T-cell (primary cell): ENCODE measurements around the gene GOLGA1. TPM values are rescaled to one million over a fixed set of nuclear protein-coding genes. Genes with fewer than 3 reads are reported as not detected.

Source experiments
- ATAC-seq, 4 experiments: fragments of 200-7000 bp in 3 of 4; fragments of 150-1000 bp in 1 of 4; cut with Tn5 transposase; replicated peaks in 1 of 4; 1 replicate in 3 of 4; 2 replicates in 1 of 4; pipeline ENCODE4 v1.10.0; 2021; ENCODE audit warnings: moderate library complexity in 3 of 4, mild to moderate bottlenecking in 2 of 4, moderate number of reproducible peaks in 1 of 4
- CTCF ChIA-PET, 2 donors: fragments of 300-600 bp; sonication (Branson Sonifier 250); formaldehyde crosslinking; loops; one replicate each; lab custom pipeline; 2022; ENCODE audit warnings: antibody characterized with exemption in 2 of 2; lab: Charles Lee
- POLR2A ChIA-PET, 2 donors: fragments of 300-600 bp; sonication (Branson Sonifier 250); formaldehyde crosslinking; loops; one replicate each; lab custom pipeline; 2022; ENCODE audit warnings: antibody characterized with exemption in 2 of 2; lab: Charles Lee
- DNase-seq, 35 experiments: peaks; one replicate each; pipeline versions ENCODE4 v3.0.0 to v3.0.0-alpha.2; 2013 to 2023
- H3K27ac ChIP-seq: one replicate; pipeline ENCODE4 v1.5.1; 2013; ENCODE audit warnings: low read length
- H3K27me3 ChIP-seq, 2 experiments: replicated peaks in 1 of 2; 1 replicate in 1 of 2; 2 replicates in 1 of 2; pipeline versions ENCODE4 v1.6.1 to v1.7.0; 2013; ENCODE audit warnings: low read length in 1 of 2, mixed read lengths in 1 of 2; ENCODE audit not compliant: control insufficient read depth in 2 of 2, insufficient read depth in 2 of 2; ENCODE audit errors: extremely low read depth in 1 of 2
- H3K36me3 ChIP-seq, 2 donors: 1 replicate in 1 of 2; 2 replicates in 1 of 2; pipeline versions ENCODE4 v1.6.1 to v1.7.0; 2013; ENCODE audit warnings: low read length in 1 of 2; ENCODE audit not compliant: control insufficient read depth in 2 of 2, insufficient read depth in 1 of 2; ENCODE audit errors: extremely low read depth in 1 of 2
- H3K4me1 ChIP-seq, 2 experiments: 1 replicate in 1 of 2; 2 replicates in 1 of 2; pipeline versions ENCODE4 v1.6.1 to v1.7.0; 2013; ENCODE audit warnings: low read length in 2 of 2, mixed read lengths in 1 of 2; ENCODE audit not compliant: insufficient read depth in 2 of 2, control insufficient read depth in 1 of 2; ENCODE audit errors: extremely low read depth in 1 of 2
- H3K4me3 ChIP-seq, 2 donors: 1 replicate in 1 of 2; 2 replicates in 1 of 2; pipeline versions ENCODE4 v1.5.1 to v1.7.0; 2013; ENCODE audit warnings: mild to moderate bottlenecking in 2 of 2, low read length in 1 of 2, moderate library complexity in 1 of 2; ENCODE audit not compliant: control insufficient read depth in 1 of 2; ENCODE audit errors: extremely low read depth in 1 of 2
- H3K9me3 ChIP-seq: 2 replicates; pipeline ENCODE4 v1.7.0; 2013
- H3K27ac Mint-ChIP-seq, 2 donors: one replicate each; pipeline ENCODE4 v1.8.0; 2020 to 2021; ENCODE audit warnings: mild to moderate bottlenecking in 2 of 2, mixed read lengths in 2 of 2
- H3K27me3 Mint-ChIP-seq, 2 donors: one replicate each; pipeline ENCODE4 v1.8.0; 2021 to 2022; ENCODE audit warnings: mixed read lengths in 2 of 2
- H3K36me3 Mint-ChIP-seq: one replicate; pipeline ENCODE4 v1.8.0; 2021; ENCODE audit warnings: mixed read lengths
- H3K4me1 Mint-ChIP-seq, 3 donors: one replicate each; pipeline ENCODE4 v1.8.0; 2020 to 2022; ENCODE audit warnings: mixed read lengths in 3 of 3, mild to moderate bottlenecking in 1 of 3
- H3K4me3 Mint-ChIP-seq, 3 donors: one replicate each; pipeline ENCODE4 v1.8.0; 2020 to 2022; ENCODE audit warnings: mild to moderate bottlenecking in 3 of 3, mixed read lengths in 3 of 3, moderate library complexity in 3 of 3
- H3K9me3 Mint-ChIP-seq, 3 donors: one replicate each; pipeline ENCODE4 v1.8.0; 2020 to 2022; ENCODE audit warnings: mixed read lengths in 3 of 3
- WGBS: methylation state at CpG from one replicate; pipeline ENCODE4 v1.1.5; 2013; ENCODE audit warnings: missing lambda C conversion rate; ENCODE audit not compliant: insufficient coverage; 5-methylcytosine and 5-hydroxymethylcytosine counted together
- total RNA-seq, 35 experiments: library from RNA in 6 of 35; stranded (reverse) in 6 of 35; fragments of 120-200 nt in 1 of 35; gene quantifications; one replicate each; pipeline versions ENCODE4 v1.2.1 to v1.2.4 and lab custom pipeline; 2013 to 2026

The GOLGA1 gene
- total RNA-seq, 5 donors from 2014 or later (not counting 1 experiment from before 2014, with no cell fraction given): 23.4 to 28.9 (median 27.1) TPM

DNA sequence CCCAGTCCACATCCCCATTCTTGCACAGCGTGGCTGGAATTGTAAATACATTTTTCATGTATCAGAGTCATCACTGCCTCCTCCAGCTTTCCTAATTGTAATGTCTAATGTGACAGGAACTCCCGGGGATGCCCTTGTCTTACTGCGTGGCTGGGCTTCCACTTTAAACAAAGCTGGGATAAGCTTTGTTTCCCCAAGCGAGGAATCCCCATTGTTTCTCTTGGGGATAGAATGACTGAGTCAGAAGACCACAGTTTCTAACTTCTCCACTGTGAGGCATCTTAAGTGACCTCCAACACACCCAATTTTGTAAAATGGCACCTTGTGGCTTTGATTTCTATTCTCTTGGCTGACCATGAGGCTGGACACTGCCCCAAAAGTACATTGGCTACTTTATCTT lies 56.5 kb downstream of the GOLGA1 start:
- no CpG with 5 or more reads among the region's 4 CpGs for WGBS
- no peaks in the 10 kb centered on the region for H3K9me3 ChIP-seq
- ATAC-seq (no peak), DNase-seq (no peak)
- H3K4me1 ChIP-seq: peaks cover 0 to 12% of the 10 kb centered on the region in 2 experiments
- Mint-ChIP-seq H3K27ac (no peak overlapping the region), H3K27me3 (no peaks in the 10 kb centered on the region), H3K36me3 (peaks cover 47% of the 10 kb centered on the region), H3K9me3 (no peaks in the 10 kb centered on the region), H3K4me1 (no peaks in the 10 kb centered on the region), H3K4me3 (no peak overlapping the region)
- H3K27ac ChIP-seq: no peak overlapping the region
- no peak overlapping the region for H3K4me3 ChIP-seq
- ChIA-PET POLR2A (no interaction called here), CTCF (no interaction called here)
- peaks cover 0 to 9% of the 10 kb centered on the region in 2 experiments for H3K27me3 ChIP-seq
- H3K36me3 ChIP-seq: peaks cover 17 to 78% of the 10 kb centered on the region in 2 donors

DNA sequence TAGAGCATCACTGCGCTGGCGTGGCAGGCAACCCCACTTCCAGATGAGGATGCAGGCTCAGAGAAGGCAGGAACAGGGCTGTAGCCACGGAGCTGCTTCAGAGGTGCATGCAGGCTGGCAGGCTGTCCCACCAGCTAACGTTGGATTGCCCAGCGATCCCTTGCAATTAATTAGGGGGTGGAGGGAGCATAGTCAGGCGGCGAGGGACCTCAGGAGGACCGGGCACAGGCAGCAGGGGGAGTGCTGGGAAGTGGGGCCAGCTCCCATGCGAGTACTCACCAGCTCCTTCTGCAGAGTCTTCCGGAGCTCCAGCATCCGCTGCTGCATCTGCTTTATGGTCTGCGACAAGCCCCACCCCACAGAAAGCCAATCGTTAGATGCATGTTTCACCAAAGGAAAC lies 58.7 kb downstream of the GOLGA1 start:
- no peak overlapping the region for H3K4me3 ChIP-seq
- no peak for ATAC-seq
- H3K27ac ChIP-seq: no peak overlapping the region
- H3K4me1 Mint-ChIP-seq: peaks cover under 1 to 2% (median 1%) of the 10 kb centered on the region in 3 donors
- no peak for DNase-seq
- ChIA-PET POLR2A (no interaction called here), CTCF (interaction anchor here in 1 of 2 donors (0.6 kb wide), 1 partner anchor 612 kb away, joined by 3 read pairs; no protein-coding TSS in a partner anchor)
- no peaks in the 10 kb centered on the region for H3K9me3 ChIP-seq
- no peak overlapping the region for H3K4me3 Mint-ChIP-seq
- H3K27ac Mint-ChIP-seq: no peak overlapping the region
- WGBS: 88% methylated on average over 13 of the region's 13 CpGs
- H3K27me3 Mint-ChIP-seq: no peaks in the 10 kb centered on the region
- H3K27me3 ChIP-seq: no peaks in the 10 kb centered on the region
- peaks cover 15 to 79% of the 10 kb centered on the region in 2 donors for H3K36me3 ChIP-seq
- peaks cover 50% of the 10 kb centered on the region for H3K36me3 Mint-ChIP-seq
- H3K9me3 Mint-ChIP-seq: no peaks in the 10 kb centered on the region
- H3K4me1 ChIP-seq: peaks cover 0 to 12% of the 10 kb centered on the region in 2 experiments

DNA sequence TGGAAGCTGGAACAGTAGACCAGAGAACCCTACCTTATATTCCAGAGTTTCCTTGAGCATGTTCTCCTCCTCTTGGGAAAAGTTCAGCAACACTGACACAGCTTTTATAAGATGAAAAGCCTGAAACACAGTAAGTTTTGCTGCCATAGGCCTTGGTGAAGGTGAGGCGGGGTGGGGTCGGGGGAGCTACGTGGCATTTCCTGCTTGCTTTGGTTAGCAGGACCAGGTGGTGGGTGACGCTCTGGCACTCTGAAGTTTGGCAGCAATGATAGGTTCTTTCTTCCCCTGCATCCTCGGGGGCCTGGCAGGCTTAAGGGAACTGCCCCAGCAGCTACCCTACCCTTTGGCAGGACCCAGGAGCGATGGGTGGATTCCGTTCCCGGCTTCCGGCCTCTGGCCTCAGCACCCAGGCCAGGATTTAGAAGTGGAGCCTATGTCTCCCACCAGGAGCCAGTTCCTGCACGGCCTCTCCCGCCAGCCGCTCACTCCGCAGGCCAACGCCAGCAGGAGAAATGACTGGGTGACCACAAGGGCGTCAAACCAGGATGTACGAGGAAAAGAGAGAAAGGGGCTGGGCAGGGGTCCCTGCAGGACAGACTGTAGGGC lies 59.6 kb downstream of the GOLGA1 start:
- Mint-ChIP-seq H3K4me1 (peaks cover 5 to 6% (median 6%) of the 10 kb centered on the region in 3 donors), H3K27ac (no peak overlapping the region), H3K27me3 (no peaks in the 10 kb centered on the region), H3K36me3 (peaks cover 45% of the 10 kb centered on the region), H3K9me3 (no peaks in the 10 kb centered on the region), H3K4me3 (no peak overlapping the region)
- CTCF ChIA-PET: no interaction called here
- H3K4me1 ChIP-seq: peaks cover 0 to 12% of the 10 kb centered on the region in 2 experiments
- H3K4me3 ChIP-seq: no peak overlapping the region
- no peaks in the 10 kb centered on the region for H3K9me3 ChIP-seq
- WGBS: 91% methylated on average over 9 of the region's 16 CpGs
- peaks cover 13 to 79% of the 10 kb centered on the region in 2 donors for H3K36me3 ChIP-seq
- no peak overlapping the region for H3K27ac ChIP-seq
- POLR2A ChIA-PET: no interaction called here
- DNase-seq (peak in 1 of 35 experiments; percentile 11), ATAC-seq (peak in 1 of 4 experiments; percentile 51)
- H3K27me3 ChIP-seq: no peaks in the 10 kb centered on the region

DNA sequence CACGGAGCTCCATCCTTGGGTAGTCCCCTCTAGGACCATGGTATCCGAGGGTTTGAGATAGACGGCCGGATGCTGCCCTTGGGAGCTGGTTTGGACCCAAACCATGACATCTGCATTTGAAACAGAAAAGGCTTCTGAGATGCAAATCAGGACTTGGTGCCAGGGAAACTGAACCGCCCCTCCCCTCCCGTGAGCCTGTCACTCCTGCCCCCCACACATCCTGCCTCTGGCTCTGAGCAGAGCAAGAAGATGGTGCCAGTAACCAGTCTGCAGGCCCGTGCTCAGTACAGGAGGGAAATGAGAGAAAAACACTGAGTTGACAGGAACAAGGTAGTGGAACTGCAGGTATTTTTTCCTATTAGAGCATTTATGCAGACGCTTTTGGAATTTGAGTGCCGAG lies 60.4 kb downstream of the GOLGA1 start:
- Mint-ChIP-seq H3K4me3 (no peak overlapping the region), H3K9me3 (no peaks in the 10 kb centered on the region), H3K27me3 (no peaks in the 10 kb centered on the region), H3K36me3 (peaks cover 38% of the 10 kb centered on the region), H3K27ac (no peak overlapping the region), H3K4me1 (peaks cover 5 to 6% (median 6%) of the 10 kb centered on the region in 3 donors)
- no peaks in the 10 kb centered on the region for H3K27me3 ChIP-seq
- H3K9me3 ChIP-seq: no peaks in the 10 kb centered on the region
- ATAC-seq: no peak
- no peak overlapping the region for H3K4me3 ChIP-seq
- POLR2A ChIA-PET: interaction anchor here in 1 of 2 donors (0.6 kb wide), 1 partner anchor 462 kb away, joined by 5 read pairs; no protein-coding TSS in a partner anchor
- H3K36me3 ChIP-seq: peaks cover 9 to 78% of the 10 kb centered on the region in 2 donors
- WGBS: 65% methylated on average over 5 of the region's 9 CpGs
- no peak overlapping the region for H3K27ac ChIP-seq
- DNase-seq: no peak
- CTCF ChIA-PET: no interaction called here
- H3K4me1 ChIP-seq: peaks cover 0 to 17% of the 10 kb centered on the region in 2 experiments

DNA sequence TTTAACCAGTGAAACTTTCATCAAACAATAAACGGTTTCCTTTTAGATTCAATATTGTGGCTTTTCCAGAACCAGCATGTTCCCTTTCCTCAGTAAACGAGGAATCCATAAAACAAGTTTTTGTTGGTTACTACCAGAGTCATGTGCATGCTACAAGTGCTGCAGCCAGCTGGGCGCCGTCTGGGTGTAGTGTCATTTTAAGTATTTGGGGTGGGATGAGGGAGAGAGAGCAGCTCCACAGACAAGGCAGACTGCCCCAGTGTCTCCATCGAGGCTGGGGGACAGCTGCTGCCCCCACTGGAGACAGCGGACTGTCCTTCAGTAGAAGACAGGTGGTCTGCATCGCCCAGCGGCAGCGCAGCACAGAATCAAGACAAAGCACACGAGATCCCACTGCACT lies 61.7 kb downstream of the GOLGA1 start:
- Histone ChIP-seq H3K4me3 (no peak overlapping the region), H3K36me3 (peaks cover 9 to 82% of the 10 kb centered on the region in 2 donors), H3K27ac (no peak overlapping the region), H3K27me3 (no peaks in the 10 kb centered on the region), H3K4me1 (peaks cover 0 to 29% of the 10 kb centered on the region in 2 experiments), H3K9me3 (no peaks in the 10 kb centered on the region)
- H3K9me3 Mint-ChIP-seq: no peaks in the 10 kb centered on the region
- H3K36me3 Mint-ChIP-seq: peaks cover 37% of the 10 kb centered on the region
- H3K4me1 Mint-ChIP-seq: peaks cover 6 to 14% (median 9%) of the 10 kb centered on the region in 3 donors
- no peak overlapping the region for H3K27ac Mint-ChIP-seq
- ChIA-PET CTCF (no interaction called here), POLR2A (no interaction called here)
- H3K27me3 Mint-ChIP-seq: no peaks in the 10 kb centered on the region
- ATAC-seq: no peak
- DNase-seq: no peak
- no peak overlapping the region for H3K4me3 Mint-ChIP-seq
- 98% methylated on average over 9 of the region's 10 CpGs for WGBS

DNA sequence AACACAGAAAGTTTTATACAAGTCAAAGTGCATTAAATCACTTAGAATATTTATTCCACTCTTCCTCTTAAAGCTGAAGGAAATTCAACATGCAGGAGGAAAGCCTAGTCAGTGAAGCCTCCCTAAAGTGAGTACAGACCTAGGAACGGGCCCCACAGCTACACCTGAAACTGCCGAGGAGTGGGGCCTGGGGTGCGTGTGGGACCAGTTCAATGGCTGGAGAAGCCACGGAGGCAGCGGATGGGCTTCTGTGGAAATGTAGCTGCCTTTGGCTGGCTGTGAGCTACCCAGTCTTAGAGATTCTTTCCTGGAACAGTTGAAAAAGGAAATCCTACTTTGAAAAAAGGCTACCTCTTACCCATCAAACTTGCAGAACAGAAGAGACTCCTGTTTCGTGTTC lies 62.4 kb downstream of the GOLGA1 start:
- WGBS: 78% methylated on average over 3 of the region's 6 CpGs
- ChIA-PET POLR2A (interaction anchor here in 1 of 2 donors (0.6 to 1.0 kb wide), 2 partner anchors 8 to 9 kb away, joined by 3 to 5 read pairs; no protein-coding TSS in a partner anchor), CTCF (no interaction called here)
- H3K9me3 ChIP-seq: no peaks in the 10 kb centered on the region
- H3K36me3 ChIP-seq: peaks cover 12 to 84% of the 10 kb centered on the region in 2 donors
- Mint-ChIP-seq H3K9me3 (no peaks in the 10 kb centered on the region), H3K27ac (peak overlapping the region in 1 of 2 donors; percentile 23), H3K4me1 (peaks cover 6 to 22% (median 16%) of the 10 kb centered on the region in 3 donors), H3K27me3 (no peaks in the 10 kb centered on the region), H3K4me3 (no peak overlapping the region), H3K36me3 (peaks cover 38% of the 10 kb centered on the region)
- H3K27me3 ChIP-seq: no peaks in the 10 kb centered on the region
- no peak overlapping the region for H3K4me3 ChIP-seq
- H3K4me1 ChIP-seq: peaks cover 0 to 36% of the 10 kb centered on the region in 2 experiments
- DNase-seq: no peak
- ATAC-seq: no peak
- H3K27ac ChIP-seq: no peak overlapping the region
